KBM-7 (cell line): ENCODE results near the gene NISCH.

ENCODE experiments used
- DNase-seq: peaks from one replicate; pipeline ENCODE4 v3.0.0-alpha.2; 2015
- in situ Hi-C: fragments of 300-500 bp; cut with MboI; formaldehyde crosslinking; loops from 2 replicates; pipeline ENCODE4 v1.14.3; 2020; ENCODE audit warnings: low sequenced_read_pairs, low pct_unique_long_range_greater_than_20kb, mixed read lengths

Gene NISCH

GRCh38 chr3:52531860-52532516, 76.6 kb downstream of the NISCH start:
- no peak for DNase-seq
- in situ Hi-C loops = no loop called here

- in situ Hi-C loops = no loop called here
- DNase-seq = peak; percentile 30
These were observed 77.1 kb downstream of the NISCH start for GRCh38 chr3:52532517-52532837.

- peak; percentile 21 for DNase-seq
- in situ Hi-C loops = no loop called here
These were observed 77.6 kb downstream of the NISCH start for GRCh38 chr3:52532838-52533622.

GRCh38 chr3:52533623-52534280, 78.3 kb downstream of the NISCH start, which contains the start of gene NT5DC2:
NT5DC2 (minus strand) TSS chr3:52533857; CDS start chr3:52533737, 120 bp downstream.
- DNase-seq = peak; percentile 21
- in situ Hi-C loops = no loop called here

- DNase-seq = no peak
These were observed 79.1 kb downstream of the NISCH start for GRCh38 chr3:52534281-52535183.

GRCh38 chr3:52535411-52536111, 80.2 kb downstream of the NISCH start:
- in situ Hi-C loops = no loop called here
- no peak for DNase-seq

More at GRCh38 chr3:52534281-52535183, 79.1 kb downstream of the NISCH start:
- in situ Hi-C loops = no loop called here

- in situ Hi-C loops = no loop called here
- no peak for DNase-seq
These were observed 80.6 kb downstream of the NISCH start for GRCh38 chr3:52536112-52536368.

GRCh38 chr3:52536369-52537164, 81.2 kb downstream of the NISCH start, which contains the start of gene UQCC5:
UQCC5 (plus strand) TSS chr3:52536605; CDS start chr3:52536756, 151 bp downstream.
- peak; percentile 99 for DNase-seq
- in situ Hi-C loops = no loop called here

- DNase-seq = no peak
- in situ Hi-C loops = no loop called here
These were observed 81.8 kb downstream of the NISCH start for GRCh38 chr3:52537165-52537620.

GRCh38 chr3:52537726-52538421, 82.5 kb downstream of the NISCH start:
- in situ Hi-C loops = no loop called here
- DNase-seq = no peak

GRCh38 chr3:52539010-52539653, 83.7 kb downstream of the NISCH start:
- in situ Hi-C loops = no loop called here
- peak; percentile 64 for DNase-seq

- DNase-seq = no peak
- in situ Hi-C loops = no loop called here
These were observed 85.6 kb downstream of the NISCH start for GRCh38 chr3:52541050-52541449.
